Adrenal gland (tissue), 12 donors: ENCODE measurements around the gene NAALAD2. TPM values are rescaled to one million over a fixed set of nuclear protein-coding genes. Genes with fewer than 3 reads are reported as not detected.

Experiments used
- DNase-seq, 7 donors: peaks; one replicate each; pipeline ENCODE4 v3.0.0-alpha.2; 2019 to 2020
- H3K27ac ChIP-seq, 5 donors: fragments of 200-600 bp; sonication (generic) in 4 of 5; 1 replicate in 3 of 5; 2 replicates in 2 of 5; pipeline versions ENCODE4 v1.5.1 to v1.8.0; 2016 to 2020; ENCODE audit warnings: mild to moderate bottlenecking in 1 of 5
- H3K27me3 ChIP-seq: fragments of 200-600 bp; 2 replicates; pipeline ENCODE4 v1.8.0; 2021
- H3K36me3 ChIP-seq, 2 donors: fragments of 200-600 bp; replicated peaks in 1 of 2; 1 replicate in 1 of 2; 2 replicates in 1 of 2; pipeline versions ENCODE4 v1.5.1 to v1.8.0; 2018 to 2022
- H3K4me1 ChIP-seq, 2 donors: fragments of 200-600 bp; replicated peaks in 1 of 2; 1 replicate in 1 of 2; 2 replicates in 1 of 2; pipeline versions ENCODE4 v1.5.1 to v1.8.0; 2018 to 2021
- H3K4me3 ChIP-seq, 4 donors: fragments of 200-600 bp; sonication (generic) in 3 of 4; one replicate each; pipeline ENCODE4 v1.5.1; 2016 to 2018
- H3K9me3 ChIP-seq, 3 donors: fragments of 200-600 bp; sonication (generic) in 1 of 3; replicated peaks in 1 of 3; 1 replicate in 2 of 3; 2 replicates in 1 of 3; pipeline versions ENCODE4 v1.5.1 to v1.8.0; 2016 to 2021
- CTCF ChIP-seq, 6 experiments: fragments of 450-650 bp in 4 of 6; fragments of 200-600 bp in 2 of 6; sonication (generic) in 1 of 6; IDR thresholded peaks; 1 replicate in 5 of 6; 2 replicates in 1 of 6; pipeline versions ENCODE4 v1.5.1 to v1.8.0; 2016 to 2021; ENCODE audit warnings: antibody characterized with exemption in 6 of 6, mild to moderate bottlenecking in 2 of 6, moderate library complexity in 1 of 6
- POLR2A ChIP-seq, 2 donors: fragments of 450-650 bp; IDR thresholded peaks; one replicate each; pipeline ENCODE4 v1.6.1; 2017; ENCODE audit warnings: antibody characterized with exemption in 2 of 2, mild to moderate bottlenecking in 2 of 2, moderate library complexity in 1 of 2
- WGBS, 4 donors: extraction: QIAGEN DNeasy Blood & Tissue Kit in 2 of 4; methylation state at CpG; one replicate each; pipeline versions ENCODE4 v1.1.5 to v1.1.7; 2013 to 2017; 5-methylcytosine and 5-hydroxymethylcytosine counted together
- intact Hi-C, 2 donors: fragments of 100-400 bp; cut with DNase I; formaldehyde crosslinking; loops; one replicate each; pipeline versions ENCODE4 v1.14.1 to v1.15.0; 2022 to 2023
- polyA plus RNA-seq, 3 donors: library from polyadenylated mRNA; stranded (reverse); fragments of 200-250 nt in 2 of 3; fragments of 350-450 nt in 1 of 3; fragmentation: Illumina TruSeq in 1 of 3; extraction: RNeasy Lipid Tissue Mini Kit (QIAGEN cat#74804) in 1 of 3; gene quantifications; one replicate each; pipeline ENCODE4 v1.2.3, GENCODE V29; 2013 to 2014
- total RNA-seq, 9 donors: library from RNA; depleted of rRNA in 4 of 9; stranded (reverse); fragments of >200 nt in 4 of 9; fragments of 120-200 nt in 1 of 9; fragmentation: NEBNext Ultra II Directional in 1 of 9; extraction: Animal tissue kit (Norgen Biotek cat#: 25700) in 1 of 9; gene quantifications; one replicate each; pipeline versions ENCODE4 v1.1.0 to v1.2.4, GENCODE V29; 2013 to 2023
- donor health status: healthy with polysubstance abuse.
- donor health status: Bipolar disorder and iron deficiency.
- donor health status: DM: yes; HTN: yes; CAD: no.
- donor health status: DM: no; HTN: no; CAD: no.
- donor health status: DM: no; HTN: no; CAD: no.
- donor health status: DM: yes; HTN: yes; CAD: no.

NAALAD2 gene
- total and polyA plus RNA-seq, 12 donors, result 6.0 to 43.0 (median 12.9) TPM

GRCh38 chr11:90179923-90180322 is 45.5 kb downstream of the NAALAD2 start:
- no peaks in the 10 kb centered on the region for H3K27me3 ChIP-seq
- intact Hi-C loops, result no loop called here
- no peaks in the 10 kb centered on the region for H3K4me1 ChIP-seq
- H3K27ac ChIP-seq, result no peak overlapping the region
- no peaks in the 10 kb centered on the region for H3K36me3 ChIP-seq
- TF ChIP-seq CTCF (IDR thresholded peaks at IDR 0.05), result no peak
- TF ChIP-seq POLR2A (IDR thresholded peaks at IDR 0.05), result no peak
- H3K4me3 ChIP-seq, result no peak overlapping the region
- no peak for DNase-seq
- WGBS, 4 donors, result 38 to 88% (median 56%) methylated on average over 2 of the region's 2 CpGs
- no peaks in the 10 kb centered on the region for H3K9me3 ChIP-seq

GRCh38 chr11:90187839-90188238 is 53.4 kb downstream of the NAALAD2 start:
- no peaks in the 10 kb centered on the region for H3K27me3 ChIP-seq
- no peaks in the 10 kb centered on the region for H3K36me3 ChIP-seq
- no peak for TF ChIP-seq POLR2A (IDR thresholded peaks at IDR 0.05)
- no peak for TF ChIP-seq CTCF (IDR thresholded peaks at IDR 0.05)
- intact Hi-C loops, result no loop called here
- H3K27ac ChIP-seq, result no peak overlapping the region
- 94 to 98% (median 97%) methylated on average over 3 of the region's 3 CpGs for WGBS, 4 donors
- DNase-seq, result no peak
- peaks cover 0 to 8% of the 10 kb centered on the region in 2 donors for H3K4me1 ChIP-seq
- H3K9me3 ChIP-seq, result no peaks in the 10 kb centered on the region
- no peak overlapping the region for H3K4me3 ChIP-seq

- WGBS, 4 donors, result 93 to 100% (median 98%) methylated on average over 2 of the region's 2 CpGs
- no peaks in the 10 kb centered on the region for H3K27me3 ChIP-seq
- no peak overlapping the region for H3K27ac ChIP-seq
- DNase-seq, result no peak
- TF ChIP-seq CTCF (IDR thresholded peaks at IDR 0.05) (no peak), POLR2A (IDR thresholded peaks at IDR 0.05) (no peak)
- H3K4me1 ChIP-seq, result peaks cover 0 to 8% of the 10 kb centered on the region in 2 donors
- no peak overlapping the region for H3K4me3 ChIP-seq
- no peaks in the 10 kb centered on the region for H3K36me3 ChIP-seq
- no peaks in the 10 kb centered on the region for H3K9me3 ChIP-seq
- intact Hi-C loops, result no loop called here
These were observed 54.5 kb downstream of the NAALAD2 start for GRCh38 chr11:90189011-90189410.

GRCh38 chr11:90192869-90193582 is 58.6 kb downstream of the NAALAD2 start:
- H3K4me3 ChIP-seq, result no peak overlapping the region
- no peak for DNase-seq
- H3K27me3 ChIP-seq, result no peaks in the 10 kb centered on the region
- H3K4me1 ChIP-seq, result peaks cover 0 to 8% of the 10 kb centered on the region in 2 donors
- intact Hi-C loops, result no loop called here
- H3K9me3 ChIP-seq, result no peaks in the 10 kb centered on the region
- H3K27ac ChIP-seq, result no peak overlapping the region
- TF ChIP-seq POLR2A (IDR thresholded peaks at IDR 0.05), result no peak
- TF ChIP-seq CTCF (IDR thresholded peaks at IDR 0.05), result no peak
- 89 to 92% (median 90%) methylated on average over 4 of the region's 4 CpGs for WGBS, 4 donors
- no peaks in the 10 kb centered on the region for H3K36me3 ChIP-seq
